HUDEP-2 (cell line): ENCODE results near the gene STAU1.
"Not testable (repeated sequence)": the region's sequence is repeated elsewhere in the genome, so short reads cannot be mapped to it uniquely, and the experiment has no call there.

ENCODE experiments used
- DNase-seq, 76 experiments: peaks; one replicate each; lab custom pipeline; 2025; ENCODE audit not compliant: unreplicated experiment in 76 of 76; lab: John Stamatoyannopoulos, UW

STAU1 gene

DNA sequence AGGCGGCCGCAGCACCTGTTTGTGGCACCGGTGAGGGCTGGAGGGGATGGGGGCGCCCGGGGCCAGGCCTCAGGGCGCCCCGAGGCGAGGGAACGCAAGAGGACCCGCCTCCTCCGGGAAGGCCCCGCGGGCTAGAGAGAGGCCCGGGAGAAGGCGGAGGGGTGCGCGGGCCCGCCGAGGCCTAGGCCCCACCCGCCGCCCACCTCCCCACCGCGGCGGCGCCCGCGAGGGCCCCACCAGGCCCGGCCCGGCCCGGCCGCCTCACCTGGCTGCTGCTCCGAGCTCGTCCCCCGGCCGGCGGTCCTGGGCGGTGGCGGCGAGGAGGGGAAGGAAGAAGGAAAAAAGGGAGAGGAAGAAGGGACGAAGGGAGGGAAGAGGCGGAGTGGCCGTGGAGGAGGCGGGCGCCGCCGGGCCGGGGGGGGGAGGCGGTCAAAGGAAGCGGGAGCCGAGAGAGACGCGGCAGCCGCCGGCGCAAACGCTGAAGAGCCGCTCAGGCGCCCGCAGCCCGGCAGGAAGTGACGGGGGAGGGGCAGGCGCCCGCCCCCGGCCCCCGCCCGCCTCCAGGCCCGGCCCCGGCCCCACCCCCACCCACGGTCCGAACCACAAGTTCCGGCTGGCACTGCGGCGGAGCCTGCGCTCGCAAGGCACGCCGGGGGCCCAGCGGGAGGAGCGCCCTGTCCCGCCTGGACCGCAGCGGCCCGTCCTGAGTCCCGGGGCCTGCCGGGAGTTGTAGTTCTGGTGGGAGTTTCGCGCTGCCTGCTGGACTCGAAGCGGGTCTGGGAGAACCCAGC lies at the start of gene STAU1:
Gene STAU1 (minus strand): TSS at position 484 of the 791 bp plus-strand sequence. CDS start 22,133 bp downstream, outside the sequence.
- DNase-seq, result peak in 75 of 76 experiments; percentile 14 to 97 (median 89)

DNA sequence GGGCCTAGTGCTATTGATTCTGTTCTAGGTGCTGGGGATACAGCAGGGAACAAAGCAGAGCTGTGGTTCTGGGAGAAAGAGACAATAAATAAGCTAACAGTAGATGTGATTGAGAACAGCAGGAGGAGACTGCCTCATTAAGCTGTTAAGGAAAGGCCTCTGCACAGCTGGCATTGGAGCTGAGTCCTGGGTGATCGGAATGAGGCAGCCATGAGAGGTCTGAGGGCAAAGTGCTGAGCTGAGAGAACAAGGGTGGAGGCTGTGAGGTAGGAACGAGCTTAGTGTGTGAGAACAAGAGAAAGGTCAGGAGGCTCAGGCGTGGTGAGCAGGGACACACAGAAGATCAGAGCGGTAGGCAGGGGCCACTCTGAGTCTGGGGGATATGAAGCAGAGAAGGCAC lies 49.4 kb upstream of the STAU1 start:
- no peak for DNase-seq

- no peak for DNase-seq
Observed at GRCh38 chr20:49236301-49236700, 48.2 kb upstream of the STAU1 start.

DNA sequence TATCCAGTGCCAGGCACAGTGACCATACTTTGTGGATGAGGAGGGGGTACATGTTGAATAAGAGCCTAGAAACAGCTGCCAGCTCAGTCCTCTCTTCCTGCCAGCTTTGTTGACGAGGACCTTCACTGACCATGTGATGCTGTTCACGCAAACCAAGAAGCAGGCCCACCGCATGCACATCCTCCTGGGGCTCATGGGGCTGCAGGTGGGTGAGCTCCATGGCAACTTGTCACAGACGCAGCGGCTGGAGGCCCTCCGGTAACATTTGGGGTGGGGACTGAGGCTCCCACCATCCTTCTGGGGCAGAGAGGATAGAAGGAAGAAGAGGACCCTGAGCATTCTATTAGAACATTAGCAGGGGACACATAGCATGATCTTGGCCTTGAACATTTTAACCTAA lies 46.7 kb upstream of the STAU1 start:
- no peak for DNase-seq

DNA sequence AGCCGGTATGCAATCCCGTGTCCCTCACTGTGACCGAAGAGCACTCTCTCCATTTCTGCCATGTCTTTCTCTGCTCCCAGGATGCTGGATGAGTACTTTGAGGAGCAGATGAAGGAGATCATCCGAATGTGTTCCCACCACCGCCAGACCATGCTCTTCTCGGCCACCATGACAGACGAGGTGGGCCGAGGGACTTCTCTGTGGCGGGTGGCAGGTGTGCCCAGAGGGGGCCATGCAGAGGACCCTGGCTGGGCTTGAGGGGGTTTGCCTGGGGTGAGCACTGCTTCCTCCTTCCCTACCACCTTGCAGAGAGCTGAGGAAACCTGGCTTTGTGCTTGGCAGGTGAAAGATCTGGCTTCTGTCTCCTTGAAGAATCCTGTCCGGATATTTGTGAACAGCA lies 45.1 kb upstream of the STAU1 start:
- DNase-seq, result no peak

GRCh38 chr20:49231471-49231870 lies 43.3 kb upstream of the STAU1 start:
- DNase-seq, result no peak

- peak in 33 of 76 experiments; percentile 4 to 70 (median 32) for DNase-seq
Observed at GRCh38 chr20:49230561-49231133, 42.5 kb upstream of the STAU1 start.

GRCh38 chr20:49230021-49230420 lies 41.9 kb upstream of the STAU1 start:
- DNase-seq, result peak in 27 of 76 experiments; percentile 6 to 67 (median 32)

GRCh38 chr20:49229381-49229780 lies 41.2 kb upstream of the STAU1 start:
- no peak for DNase-seq

DNA sequence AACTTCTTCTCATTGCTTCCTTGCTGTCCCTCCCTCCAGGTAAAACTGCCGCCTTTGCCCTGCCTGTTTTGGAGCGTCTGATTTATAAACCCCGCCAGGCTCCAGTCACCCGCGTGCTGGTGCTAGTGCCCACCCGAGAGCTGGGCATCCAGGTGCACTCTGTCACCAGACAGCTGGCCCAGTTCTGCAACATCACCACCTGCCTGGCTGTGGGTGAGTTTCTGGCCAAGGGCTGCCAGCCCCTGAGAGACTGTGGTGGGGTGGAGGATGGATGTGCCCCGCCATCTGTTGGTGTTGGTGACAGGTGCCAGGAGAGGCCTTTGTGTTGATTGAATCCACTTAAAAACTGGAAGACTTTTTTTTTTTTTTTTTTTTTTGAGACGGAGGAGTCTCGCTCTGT lies 40.5 kb upstream of the STAU1 start:
- no peak for DNase-seq

DNA sequence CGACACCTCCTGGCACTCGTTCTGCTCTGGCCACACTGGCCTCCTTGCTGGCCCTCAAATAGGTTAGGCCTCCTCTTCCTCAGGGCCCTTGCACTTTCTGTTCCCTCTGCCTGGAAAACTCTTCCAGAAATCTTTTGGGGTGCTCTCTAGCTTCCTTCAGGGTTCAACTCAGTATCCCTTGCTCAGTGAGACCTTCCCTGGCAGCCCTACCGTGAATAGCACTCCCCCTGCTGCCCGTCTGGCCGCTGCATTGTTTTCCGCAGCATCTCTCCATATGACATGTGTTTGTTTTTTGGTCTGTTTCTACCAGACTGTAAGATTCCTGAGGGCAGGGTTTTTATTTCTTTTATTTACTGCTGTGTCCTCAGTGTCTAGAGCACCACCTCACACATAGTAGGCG lies 37.8 kb upstream of the STAU1 start:
- no peak for DNase-seq

- DNase-seq, result peak in 1 of 76 experiments; percentile 10
Observed at GRCh38 chr20:49219924-49220831, 32.0 kb upstream of the STAU1 start.

DNA sequence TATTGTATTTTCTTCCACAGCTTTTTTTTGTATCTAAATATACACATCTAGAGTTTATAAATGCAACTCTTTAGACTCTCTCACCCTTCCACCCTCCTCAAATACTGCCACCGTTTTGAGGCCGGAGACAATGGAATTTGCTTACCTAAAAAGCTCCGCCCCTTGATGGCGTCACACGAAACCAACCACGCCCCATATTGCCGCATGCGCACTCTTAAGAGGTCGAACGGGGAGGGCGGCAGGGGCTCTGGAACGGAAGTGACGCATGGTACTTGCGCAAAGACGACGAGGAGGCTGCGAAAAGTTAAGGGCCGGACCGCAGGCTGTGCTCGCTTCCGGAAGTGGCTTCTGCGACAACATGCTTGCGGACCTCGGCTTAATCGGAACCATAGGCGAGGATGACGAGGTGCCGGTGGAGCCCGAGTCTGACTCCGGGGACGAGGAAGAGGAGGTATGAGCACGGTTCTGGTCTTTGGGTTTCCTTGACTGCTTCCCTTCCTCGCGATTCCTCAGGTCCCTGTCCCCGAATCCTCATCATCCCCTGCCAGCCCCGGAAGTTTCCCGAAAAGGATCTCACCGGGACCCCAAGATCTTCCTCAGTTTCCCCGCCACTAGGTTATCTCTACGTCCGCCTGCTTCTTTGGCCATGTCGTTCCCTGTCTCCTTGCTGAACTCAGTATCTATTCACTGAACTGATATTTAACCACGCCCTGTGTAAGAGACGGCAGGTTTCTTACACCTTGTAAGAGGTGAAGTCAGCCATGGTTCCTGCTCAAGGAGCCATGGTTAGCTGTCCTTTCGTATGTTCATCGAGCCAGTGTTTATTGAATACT lies 31.2 kb upstream of the STAU1 start, which contains the start of gene DDX27:
Gene DDX27 (plus strand): TSS at position 326 of the 833 bp plus-strand sequence. CDS start 33 bp downstream, at position 359.
- peak in 75 of 76 experiments; percentile 42 to 98 (median 92) for DNase-seq

GRCh38 chr20:49218739-49219090 lies 30.6 kb upstream of the STAU1 start:
- not testable (repeated sequence) for DNase-seq

GRCh38 chr20:49216991-49217578 lies 29.0 kb upstream of the STAU1 start:
- DNase-seq, result peak in 72 of 76 experiments; percentile 20 to 95 (median 77)

GRCh38 chr20:49215232-49215631 lies 27.1 kb upstream of the STAU1 start:
- DNase-seq, result no peak

DNA sequence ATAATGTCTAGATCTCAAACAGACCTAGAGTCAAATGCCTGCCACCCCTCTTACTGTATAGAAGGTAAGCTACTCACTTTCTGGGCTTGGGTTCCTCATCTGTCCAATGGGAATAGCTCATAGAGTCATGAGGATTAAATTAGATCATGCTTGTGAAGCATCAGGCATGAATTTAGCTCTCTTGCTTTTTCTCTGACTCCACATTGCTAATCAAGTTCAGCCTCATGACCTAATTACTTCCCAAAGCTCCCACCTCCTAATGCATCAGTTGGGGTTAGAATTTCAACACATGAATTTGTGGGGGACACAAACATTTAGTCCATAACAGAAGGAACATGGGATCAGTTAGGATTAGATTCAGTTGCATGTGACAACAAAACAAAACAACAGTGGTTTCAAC lies 26.4 kb upstream of the STAU1 start:
- no peak for DNase-seq

- no peak for DNase-seq
Observed at GRCh38 chr20:49210757-49211110, 22.6 kb upstream of the STAU1 start.

DNA sequence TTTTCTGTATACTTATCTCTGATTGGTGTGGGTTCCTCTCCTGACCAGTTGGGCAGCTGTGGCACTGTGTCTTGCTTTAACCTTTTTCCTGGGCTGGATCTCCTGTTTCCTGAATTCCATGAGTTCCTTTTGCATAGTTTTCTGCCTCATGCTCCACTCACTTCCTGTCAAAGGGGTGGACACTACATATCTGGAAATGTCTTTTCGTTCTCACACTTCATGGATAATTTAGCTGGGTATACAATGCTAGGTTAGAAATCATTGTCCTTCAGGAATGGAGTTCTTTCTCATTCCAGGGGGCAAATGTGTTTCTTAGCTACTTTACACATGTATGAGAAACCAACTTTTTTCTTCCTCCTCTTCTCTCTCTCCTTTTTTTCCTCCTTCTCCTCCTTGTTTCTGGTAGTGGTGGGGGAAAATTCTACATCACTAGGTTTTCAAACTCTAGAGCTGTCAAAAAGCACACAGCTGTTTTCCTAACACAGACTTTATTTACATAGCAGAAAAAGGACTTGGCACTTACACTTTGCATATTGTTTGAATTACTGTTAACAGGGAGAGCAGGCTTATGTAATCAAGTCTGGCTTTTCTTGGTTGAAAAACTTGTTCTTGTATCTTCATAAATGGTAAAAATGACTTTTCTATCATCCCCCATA lies 22.1 kb upstream of the STAU1 start:
- no peak for DNase-seq
